HepG2 (cell line): ENCODE measurements around the gene MAIP1. TPM values are rescaled to one million over a fixed set of nuclear protein-coding genes. Genes with fewer than 3 reads are reported as not detected.

ENCODE experiments used
- ATRX ChIP-seq: sonication (generic); formaldehyde crosslinking; IDR thresholded peaks from 2 replicates; pipeline ENCODE4 v1.4.0; 2020; ENCODE audit warnings: missing genetic modification reagents, borderline replicate concordance
- DNMT1 ChIP-seq: sonication (generic); formaldehyde crosslinking; IDR thresholded peaks from 2 replicates; pipeline ENCODE4 v1.5.1; 2020; ENCODE audit warnings: mild to moderate bottlenecking, missing genetic modification reagents
- E2F1 ChIP-seq: sonication (generic); formaldehyde crosslinking; IDR thresholded peaks from 2 replicates; pipeline ENCODE4 v1.5.0; 2020; ENCODE audit warnings: missing genetic modification reagents
- ELF1 ChIP-seq: sonication (generic); formaldehyde crosslinking; IDR thresholded peaks from 2 replicates; pipeline ENCODE4 v1.4.0; 2020; ENCODE audit warnings: missing genetic modification reagents
- HBP1 ChIP-seq: IDR thresholded peaks from 2 replicates; pipeline ENCODE4 v1.6.1; 2016; ENCODE audit warnings: low read depth, control low read depth
- HMGXB4 ChIP-seq, 2 experiments: sonication (generic) in 1 of 2; formaldehyde crosslinking in 1 of 2; IDR thresholded peaks; 2 replicates each; pipeline versions ENCODE4 v1.4.0 to v1.6.1; 2018 to 2020; ENCODE audit warnings: missing genetic modification reagents in 2 of 2, borderline replicate concordance in 1 of 2, low read depth in 1 of 2, mild to moderate bottlenecking in 1 of 2, missing biosample characterization in 1 of 2
- IKZF4 ChIP-seq: sonication (generic); formaldehyde crosslinking; IDR thresholded peaks from 2 replicates; pipeline ENCODE4 v1.5.1; 2020; ENCODE audit warnings: borderline replicate concordance, mild to moderate bottlenecking, low read depth, missing genetic modification reagents; ENCODE audit errors: not compliant biosample characterization
- MYC ChIP-seq: sonication (generic); formaldehyde crosslinking; IDR thresholded peaks from 2 replicates; pipeline ENCODE4 v1.9.0; 2021; ENCODE audit warnings: missing genetic modification reagents, borderline replicate concordance
- NCOA1 ChIP-seq: sonication (generic); formaldehyde crosslinking; IDR thresholded peaks from 2 replicates; pipeline ENCODE4 v1.9.0; 2021; ENCODE audit warnings: missing genetic modification reagents
- NONO ChIP-seq, 2 experiments: fragments of 450-650 bp in 1 of 2; sonication (generic) in 1 of 2; formaldehyde crosslinking in 1 of 2; IDR thresholded peaks in 1 of 2; conservative IDR thresholded peaks in 1 of 2; 2 replicates each; pipeline versions ENCODE4 v1.6.1 to v1.8.0; 2017 to 2022; ENCODE audit warnings: mild to moderate bottlenecking in 1 of 2, missing genetic modification reagents in 1 of 2, moderate library complexity in 1 of 2
- SIX1 ChIP-seq: sonication (generic); formaldehyde crosslinking; IDR thresholded peaks from 2 replicates; pipeline ENCODE4 v1.4.0; 2020; ENCODE audit warnings: missing genetic modification reagents, borderline replicate concordance
- STAG1 ChIP-seq: sonication (generic); formaldehyde crosslinking; IDR thresholded peaks from 2 replicates; pipeline ENCODE4 v1.4.0; 2020; ENCODE audit warnings: missing genetic modification reagents
- ZBTB39 ChIP-seq: sonication (generic); formaldehyde crosslinking; IDR thresholded peaks from 2 replicates; pipeline ENCODE4 v1.5.0; 2020; ENCODE audit warnings: missing genetic modification reagents
- ZMAT3 ChIP-seq: sonication (generic); formaldehyde crosslinking; conservative IDR thresholded peaks from 2 replicates; pipeline ENCODE4 v1.7.0; 2021; ENCODE audit warnings: missing genetic modification reagents
- ZMYM3 ChIP-seq: sonication (generic); formaldehyde crosslinking; IDR thresholded peaks from 2 replicates; pipeline ENCODE4 v1.5.1; 2020; ENCODE audit warnings: mild to moderate bottlenecking, missing genetic modification reagents
- ZNF430 ChIP-seq: sonication (generic); formaldehyde crosslinking; IDR thresholded peaks from 2 replicates; pipeline ENCODE4 v1.9.0; 2021; ENCODE audit warnings: mild to moderate bottlenecking, missing genetic modification reagents
- ZNF446 ChIP-seq: sonication (generic); formaldehyde crosslinking; IDR thresholded peaks from 2 replicates; pipeline ENCODE4 v1.5.0; 2020; ENCODE audit warnings: mild to moderate bottlenecking, missing genetic modification reagents
- ZNF672 ChIP-seq: sonication (generic); formaldehyde crosslinking; IDR thresholded peaks from 2 replicates; pipeline ENCODE4 v1.8.1; 2022; ENCODE audit warnings: missing genetic modification reagents
- ZNF777 ChIP-seq: sonication (generic); formaldehyde crosslinking; IDR thresholded peaks from 2 replicates; pipeline ENCODE4 v1.4.0; 2020; ENCODE audit warnings: missing genetic modification reagents
- ZNF883 ChIP-seq: sonication (generic); formaldehyde crosslinking; IDR thresholded peaks from 2 replicates; pipeline ENCODE4 v1.5.1; 2020; ENCODE audit warnings: mild to moderate bottlenecking, missing genetic modification reagents; ENCODE audit errors: not compliant biosample characterization
- polyA plus RNA-seq, 8 experiments: library from polyadenylated mRNA; depleted of rRNA in 3 of 8; stranded (reverse) in 7 of 8; unstranded in 1 of 8; fragments of >200 nt; fragmentation: Illumina TruSeq in 4 of 8; extraction: Trizol in 4 of 8; gene quantifications; 2 replicates each; pipeline versions ENCODE4 v1.2.1 to v1.2.3, GENCODE V29; 2011 to 2016; ENCODE audit warnings: low read depth in 4 of 8, missing spikeins in 1 of 8, mixed read lengths in 1 of 8; ENCODE audit not compliant: insufficient read depth in 1 of 8
- total RNA-seq, 5 experiments: library from RNA; depleted of rRNA; stranded (reverse); fragments of >200 nt; fragmentation: Illumina TruSeq; extraction: Trizol; gene quantifications; 2 replicates each; pipeline ENCODE4 v1.2.3, GENCODE V29; 2016; ENCODE audit warnings: low read depth in 1 of 5

Gene MAIP1
- total and polyA plus RNA-seq, 2 of the 13 experiments (the other 11 are each of a cell fraction or from before 2014, with no cell fraction given) = 22.3 to 72.9 TPM

GRCh38 chr2:199911052-199911876, 44.1 kb upstream of the MAIP1 start, which contains the start of gene C2orf69 (continued):
- TF ChIP-seq STAG1 (CRISPR knock-in tag) = no peak
- no peak for TF ChIP-seq ZBTB39 (CRISPR knock-in tag)
- peak; percentile 73 for TF ChIP-seq ZMYM3 (CRISPR knock-in tag)
- no peak for TF ChIP-seq NCOA1 (CRISPR knock-in tag)
- peak; percentile 78; the same call in 1 of the 2 replicates for TF ChIP-seq ZNF446 (CRISPR knock-in tag)
- TF ChIP-seq DNMT1 (CRISPR knock-in tag) = 0 out of 2 replicates have a peak, but pooled peaks have one; percentile 67
- peak; percentile 95 for TF ChIP-seq E2F1
- peak; percentile 40; the same call in 1 of the 2 replicates for TF ChIP-seq ELF1
- no peak; the same call in 1 of the 2 replicates for TF ChIP-seq ZMAT3
- peak; percentile 95 for TF ChIP-seq ZNF883 (CRISPR knock-in tag)
- peak; percentile 93 for TF ChIP-seq IKZF4 (CRISPR knock-in tag)
- peak; percentile 92 to 99 for TF ChIP-seq HMGXB4 (CRISPR knock-in tag; IDR thresholded peaks at IDR 0.05; ENCODE audit: borderline replicate concordance in 1 of 2, low read depth in 1 of 2)
- no peak for TF ChIP-seq NONO (IDR thresholded peaks at IDR 0.05)
- peak; percentile 85; the same call in 1 of the 2 replicates for TF ChIP-seq NONO (CRISPR knock-in tag; conservative IDR thresholded peaks at IDR 0.05)
- peak; percentile 32; the same call in 1 of the 2 replicates for TF ChIP-seq ZNF430
- TF ChIP-seq HBP1 (CRISPR knock-in tag) = peak; percentile 95
- TF ChIP-seq SIX1 (CRISPR knock-in tag) = no peak
- TF ChIP-seq MYC (CRISPR knock-in tag) = peak; percentile 91
- no peak for TF ChIP-seq ATRX (CRISPR knock-in tag)
- peak; percentile 77 for TF ChIP-seq ZNF777 (CRISPR knock-in tag)
- no peak for TF ChIP-seq ZNF672
